HepG2 (cell line): ENCODE results near the gene DPM1. TPM values are rescaled to one million over a fixed set of nuclear protein-coding genes. Genes with fewer than 3 reads are reported as not detected.

Experiments
- GABPA ChIP-seq, 2 experiments: IDR thresholded peaks; 2 replicates each; pipeline ENCODE4 v1.6.1; 2011 to 2016; ENCODE audit warnings: low read depth in 2 of 2, low read length in 1 of 2, missing biosample characterization in 1 of 2, missing genetic modification characterization in 1 of 2
- JUND ChIP-seq: sonication (generic); formaldehyde crosslinking; IDR thresholded peaks from 2 replicates; pipeline ENCODE4 v1.8.0; 2022; ENCODE audit warnings: mild to moderate bottlenecking, missing genetic modification reagents
- MEIS2 ChIP-seq: sonication (generic); formaldehyde crosslinking; IDR thresholded peaks from 2 replicates; pipeline ENCODE4 v1.9.0; 2021; ENCODE audit warnings: mild to moderate bottlenecking, missing genetic modification reagents
- RFXANK ChIP-seq: IDR thresholded peaks from 2 replicates; pipeline ENCODE4 v1.6.1; 2016
- TSC22D2 ChIP-seq: sonication (generic); formaldehyde crosslinking; IDR thresholded peaks from 2 replicates; pipeline ENCODE4 v1.5.1; 2020; ENCODE audit warnings: missing genetic modification reagents, mild to moderate bottlenecking, borderline replicate concordance
- ZFP82 ChIP-seq: sonication (generic); formaldehyde crosslinking; IDR thresholded peaks from 2 replicates; pipeline ENCODE4 v1.5.1; 2020; ENCODE audit warnings: mild to moderate bottlenecking, missing genetic modification reagents, borderline replicate concordance
- ZNF251 ChIP-seq: sonication (generic); formaldehyde crosslinking; IDR thresholded peaks from 2 replicates; pipeline ENCODE4 v1.9.0; 2021; ENCODE audit warnings: mild to moderate bottlenecking, missing genetic modification reagents
- ZNF343 ChIP-seq: sonication (generic); formaldehyde crosslinking; IDR thresholded peaks from 2 replicates; pipeline ENCODE4 v1.4.0; 2020; ENCODE audit warnings: mild to moderate bottlenecking, missing genetic modification reagents
- ZNF451 ChIP-seq: sonication (generic); formaldehyde crosslinking; IDR thresholded peaks from 2 replicates; pipeline ENCODE4 v1.5.0; 2020; ENCODE audit warnings: mild to moderate bottlenecking, missing genetic modification reagents
- ZNF629 ChIP-seq: sonication (generic); formaldehyde crosslinking; conservative IDR thresholded peaks from 2 replicates; pipeline ENCODE4 v1.5.0; 2020; ENCODE audit warnings: missing genetic modification reagents
- polyA plus RNA-seq, 8 experiments: library from polyadenylated mRNA; depleted of rRNA in 3 of 8; stranded (reverse) in 7 of 8; unstranded in 1 of 8; fragments of >200 nt; fragmentation: Illumina TruSeq in 4 of 8; extraction: Trizol in 4 of 8; gene quantifications; 2 replicates each; pipeline versions ENCODE4 v1.2.1 to v1.2.3, GENCODE V29; 2011 to 2016; ENCODE audit warnings: low read depth in 4 of 8, missing spikeins in 1 of 8, mixed read lengths in 1 of 8; ENCODE audit not compliant: insufficient read depth in 1 of 8
- total RNA-seq, 5 experiments: library from RNA; depleted of rRNA; stranded (reverse); fragments of >200 nt; fragmentation: Illumina TruSeq; extraction: Trizol; gene quantifications; 2 replicates each; pipeline ENCODE4 v1.2.3, GENCODE V29; 2016; ENCODE audit warnings: low read depth in 1 of 5
- TF ChIP-seq, protein P1 (sequence below): sonication (generic); formaldehyde crosslinking; IDR thresholded peaks from 2 replicates; pipeline ENCODE4 v1.5.0; 2020; ENCODE audit warnings: mild to moderate bottlenecking, missing genetic modification reagents
- TF ChIP-seq, protein P2 (sequence below), 2 experiments: sonication (generic) in 1 of 2; formaldehyde crosslinking in 1 of 2; IDR thresholded peaks; 2 replicates each; pipeline versions ENCODE4 v1.4.0 to v1.6.1; 2018 to 2020; ENCODE audit warnings: missing genetic modification reagents in 2 of 2, borderline replicate concordance in 1 of 2, low read depth in 1 of 2, mild to moderate bottlenecking in 1 of 2, missing biosample characterization in 1 of 2
- TF ChIP-seq, protein P3 (sequence below): IDR thresholded peaks from 2 replicates; pipeline ENCODE4 v1.6.1; 2018; ENCODE audit warnings: missing genetic modification reagents
- TF ChIP-seq, protein P4 (sequence below): sonication (generic); formaldehyde crosslinking; IDR thresholded peaks from 2 replicates; pipeline ENCODE4 v1.5.1; 2020; ENCODE audit warnings: mild to moderate bottlenecking, missing genetic modification reagents, borderline replicate concordance
- TF ChIP-seq, protein P5 (sequence below): sonication (generic); formaldehyde crosslinking; conservative IDR thresholded peaks from 2 replicates; pipeline ENCODE4 v1.8.0; 2022; ENCODE audit warnings: missing genetic modification reagents

The DPM1 gene
- total and polyA plus RNA-seq, 2 of the 13 experiments (the other 11 are each of a cell fraction or from before 2014, with no cell fraction given): 83.2 to 161 TPM

DNA sequence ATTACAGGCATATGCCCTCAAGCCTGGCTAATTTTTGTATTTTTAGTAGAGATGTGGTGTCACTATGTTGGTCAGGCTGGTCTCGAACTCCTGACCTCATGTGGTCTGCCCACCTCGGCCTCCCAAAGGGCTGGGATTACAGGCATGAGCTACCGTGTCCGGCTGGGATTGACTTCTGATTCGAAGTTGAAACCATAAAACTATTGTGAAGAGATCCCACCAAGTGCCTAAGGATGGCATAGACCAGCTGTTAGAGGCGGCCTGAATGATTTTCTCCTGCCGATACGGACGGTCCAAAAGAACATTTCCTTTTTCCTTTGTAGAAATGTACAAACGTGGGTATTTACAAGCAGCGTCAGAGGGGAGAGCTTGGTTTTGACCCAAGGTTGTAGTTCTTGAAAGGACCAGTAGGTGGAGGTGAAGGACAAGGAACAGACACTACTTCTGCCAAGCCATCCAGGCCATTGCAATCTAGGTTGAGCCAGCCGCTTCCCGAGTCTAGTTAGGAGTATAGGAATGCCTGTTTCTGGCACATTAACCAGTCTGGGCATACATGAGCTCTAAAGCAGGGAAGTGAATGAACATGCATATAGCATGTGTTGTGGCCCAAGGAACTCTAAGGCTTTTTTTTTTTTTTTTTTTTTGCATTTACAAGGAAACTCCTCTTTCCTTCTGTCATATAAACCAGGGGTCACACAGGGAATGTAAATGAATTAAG, 29.3 kb upstream of the DPM1 start (continued):
- TF ChIP-seq MEIS2 (CRISPR knock-in tag) (no peak), ZFP82 (no peak), RFXANK (CRISPR knock-in tag) (no peak), TSC22D2 (no peak), GABPA (IDR thresholded peaks at IDR 0.05; ENCODE audit: low read depth, low read length) (no peak), GABPA (CRISPR knock-in tag; IDR thresholded peaks at IDR 0.05; ENCODE audit: low read depth) (no peak), ZNF629 (CRISPR knock-in tag) (no peak), ZNF343 (CRISPR knock-in tag) (no peak), ZNF451 (CRISPR knock-in tag) (no peak), ZNF251 (CRISPR knock-in tag) (no peak), JUND (CRISPR knock-in tag) (no peak)
- TF ChIP-seq, protein P1, sequence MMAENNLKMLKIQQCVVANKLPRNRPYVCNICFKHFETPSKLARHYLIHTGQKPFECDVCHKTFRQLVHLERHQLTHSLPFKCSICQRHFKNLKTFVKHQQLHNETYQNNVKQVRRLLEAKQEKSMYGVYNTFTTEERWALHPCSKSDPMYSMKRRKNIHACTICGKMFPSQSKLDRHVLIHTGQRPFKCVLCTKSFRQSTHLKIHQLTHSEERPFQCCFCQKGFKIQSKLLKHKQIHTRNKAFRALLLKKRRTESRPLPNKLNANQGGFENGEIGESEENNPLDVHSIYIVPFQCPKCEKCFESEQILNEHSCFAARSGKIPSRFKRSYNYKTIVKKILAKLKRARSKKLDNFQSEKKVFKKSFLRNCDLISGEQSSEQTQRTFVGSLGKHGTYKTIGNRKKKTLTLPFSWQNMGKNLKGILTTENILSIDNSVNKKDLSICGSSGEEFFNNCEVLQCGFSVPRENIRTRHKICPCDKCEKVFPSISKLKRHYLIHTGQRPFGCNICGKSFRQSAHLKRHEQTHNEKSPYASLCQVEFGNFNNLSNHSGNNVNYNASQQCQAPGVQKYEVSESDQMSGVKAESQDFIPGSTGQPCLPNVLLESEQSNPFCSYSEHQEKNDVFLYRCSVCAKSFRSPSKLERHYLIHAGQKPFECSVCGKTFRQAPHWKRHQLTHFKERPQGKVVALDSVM (CRISPR knock-in tag): no peak
- TF ChIP-seq, protein P2, sequence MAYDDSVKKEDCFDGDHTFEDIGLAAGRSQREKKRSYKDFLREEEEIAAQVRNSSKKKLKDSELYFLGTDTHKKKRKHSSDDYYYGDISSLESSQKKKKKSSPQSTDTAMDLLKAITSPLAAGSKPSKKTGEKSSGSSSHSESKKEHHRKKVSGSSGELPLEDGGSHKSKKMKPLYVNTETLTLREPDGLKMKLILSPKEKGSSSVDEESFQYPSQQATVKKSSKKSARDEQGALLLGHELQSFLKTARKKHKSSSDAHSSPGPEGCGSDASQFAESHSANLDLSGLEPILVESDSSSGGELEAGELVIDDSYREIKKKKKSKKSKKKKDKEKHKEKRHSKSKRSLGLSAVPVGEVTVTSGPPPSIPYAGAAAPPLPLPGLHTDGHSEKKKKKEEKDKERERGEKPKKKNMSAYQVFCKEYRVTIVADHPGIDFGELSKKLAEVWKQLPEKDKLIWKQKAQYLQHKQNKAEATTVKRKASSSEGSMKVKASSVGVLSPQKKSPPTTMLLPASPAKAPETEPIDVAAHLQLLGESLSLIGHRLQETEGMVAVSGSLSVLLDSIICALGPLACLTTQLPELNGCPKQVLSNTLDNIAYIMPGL (CRISPR knock-in tag; IDR thresholded peaks at IDR 0.05; ENCODE audit: borderline replicate concordance in 1 of 2, low read depth in 1 of 2): peak in 1 of 2 experiments; percentile 64; a peak in 1 of 4 replicates
- TF ChIP-seq, protein P3, sequence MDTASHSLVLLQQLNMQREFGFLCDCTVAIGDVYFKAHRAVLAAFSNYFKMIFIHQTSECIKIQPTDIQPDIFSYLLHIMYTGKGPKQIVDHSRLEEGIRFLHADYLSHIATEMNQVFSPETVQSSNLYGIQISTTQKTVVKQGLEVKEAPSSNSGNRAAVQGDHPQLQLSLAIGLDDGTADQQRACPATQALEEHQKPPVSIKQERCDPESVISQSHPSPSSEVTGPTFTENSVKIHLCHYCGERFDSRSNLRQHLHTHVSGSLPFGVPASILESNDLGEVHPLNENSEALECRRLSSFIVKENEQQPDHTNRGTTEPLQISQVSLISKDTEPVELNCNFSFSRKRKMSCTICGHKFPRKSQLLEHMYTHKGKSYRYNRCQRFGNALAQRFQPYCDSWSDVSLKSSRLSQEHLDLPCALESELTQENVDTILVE (CRISPR knock-in tag): peak; percentile 52; the same call in 1 of the 2 replicates
- TF ChIP-seq, protein P4, sequence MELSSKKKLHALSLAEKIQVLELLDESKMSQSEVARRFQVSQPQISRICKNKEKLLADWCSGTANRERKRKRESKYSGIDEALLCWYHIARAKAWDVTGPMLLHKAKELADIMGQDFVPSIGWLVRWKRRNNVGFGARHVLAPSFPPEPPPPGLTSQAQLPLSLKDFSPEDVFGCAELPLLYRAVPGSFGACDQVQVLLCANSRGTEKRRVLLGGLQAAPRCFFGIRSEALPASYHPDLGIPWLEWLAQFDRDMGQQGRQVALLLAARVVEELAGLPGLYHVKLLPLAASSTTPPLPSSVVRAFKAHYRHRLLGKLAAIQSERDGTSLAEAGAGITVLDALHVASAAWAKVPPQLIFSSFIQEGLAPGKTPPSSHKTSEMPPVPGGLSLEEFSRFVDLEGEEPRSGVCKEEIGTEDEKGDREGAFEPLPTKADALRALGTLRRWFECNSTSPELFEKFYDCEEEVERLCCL (CRISPR knock-in tag): no peak
- TF ChIP-seq, protein P5, sequence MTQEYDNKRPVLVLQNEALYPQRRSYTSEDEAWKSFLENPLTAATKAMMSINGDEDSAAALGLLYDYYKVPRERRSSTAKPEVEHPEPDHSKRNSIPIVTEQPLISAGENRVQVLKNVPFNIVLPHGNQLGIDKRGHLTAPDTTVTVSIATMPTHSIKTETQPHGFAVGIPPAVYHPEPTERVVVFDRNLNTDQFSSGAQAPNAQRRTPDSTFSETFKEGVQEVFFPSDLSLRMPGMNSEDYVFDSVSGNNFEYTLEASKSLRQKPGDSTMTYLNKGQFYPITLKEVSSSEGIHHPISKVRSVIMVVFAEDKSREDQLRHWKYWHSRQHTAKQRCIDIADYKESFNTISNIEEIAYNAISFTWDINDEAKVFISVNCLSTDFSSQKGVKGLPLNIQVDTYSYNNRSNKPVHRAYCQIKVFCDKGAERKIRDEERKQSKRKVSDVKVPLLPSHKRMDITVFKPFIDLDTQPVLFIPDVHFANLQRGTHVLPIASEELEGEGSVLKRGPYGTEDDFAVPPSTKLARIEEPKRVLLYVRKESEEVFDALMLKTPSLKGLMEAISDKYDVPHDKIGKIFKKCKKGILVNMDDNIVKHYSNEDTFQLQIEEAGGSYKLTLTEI: no peak
